ENCODE results near the gene FAM193A.
"Not testable (repeated sequence)": the region's sequence is repeated elsewhere in the genome, so short reads cannot be mapped to it uniquely, and the experiment has no call there.

Gene FAM193A

GRCh38 chr4:2545321-2546013 is 9.0 kb downstream of the FAM193A start:
- H3K4me3 ChIP-seq (ENCODE audit: control insufficient read depth, low read depth, low read length) = no peak overlapping the region
- DNase-seq (ENCODE audit: low read depth) = peak; percentile 37
- TF ChIP-seq, protein P1, sequence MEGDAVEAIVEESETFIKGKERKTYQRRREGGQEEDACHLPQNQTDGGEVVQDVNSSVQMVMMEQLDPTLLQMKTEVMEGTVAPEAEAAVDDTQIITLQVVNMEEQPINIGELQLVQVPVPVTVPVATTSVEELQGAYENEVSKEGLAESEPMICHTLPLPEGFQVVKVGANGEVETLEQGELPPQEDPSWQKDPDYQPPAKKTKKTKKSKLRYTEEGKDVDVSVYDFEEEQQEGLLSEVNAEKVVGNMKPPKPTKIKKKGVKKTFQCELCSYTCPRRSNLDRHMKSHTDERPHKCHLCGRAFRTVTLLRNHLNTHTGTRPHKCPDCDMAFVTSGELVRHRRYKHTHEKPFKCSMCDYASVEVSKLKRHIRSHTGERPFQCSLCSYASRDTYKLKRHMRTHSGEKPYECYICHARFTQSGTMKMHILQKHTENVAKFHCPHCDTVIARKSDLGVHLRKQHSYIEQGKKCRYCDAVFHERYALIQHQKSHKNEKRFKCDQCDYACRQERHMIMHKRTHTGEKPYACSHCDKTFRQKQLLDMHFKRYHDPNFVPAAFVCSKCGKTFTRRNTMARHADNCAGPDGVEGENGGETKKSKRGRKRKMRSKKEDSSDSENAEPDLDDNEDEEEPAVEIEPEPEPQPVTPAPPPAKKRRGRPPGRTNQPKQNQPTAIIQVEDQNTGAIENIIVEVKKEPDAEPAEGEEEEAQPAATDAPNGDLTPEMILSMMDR (conservative IDR thresholded peaks at IDR 0.05; ENCODE audit: control insufficient read depth, insufficient read depth, low read depth, low read length) = no peak

DNA sequence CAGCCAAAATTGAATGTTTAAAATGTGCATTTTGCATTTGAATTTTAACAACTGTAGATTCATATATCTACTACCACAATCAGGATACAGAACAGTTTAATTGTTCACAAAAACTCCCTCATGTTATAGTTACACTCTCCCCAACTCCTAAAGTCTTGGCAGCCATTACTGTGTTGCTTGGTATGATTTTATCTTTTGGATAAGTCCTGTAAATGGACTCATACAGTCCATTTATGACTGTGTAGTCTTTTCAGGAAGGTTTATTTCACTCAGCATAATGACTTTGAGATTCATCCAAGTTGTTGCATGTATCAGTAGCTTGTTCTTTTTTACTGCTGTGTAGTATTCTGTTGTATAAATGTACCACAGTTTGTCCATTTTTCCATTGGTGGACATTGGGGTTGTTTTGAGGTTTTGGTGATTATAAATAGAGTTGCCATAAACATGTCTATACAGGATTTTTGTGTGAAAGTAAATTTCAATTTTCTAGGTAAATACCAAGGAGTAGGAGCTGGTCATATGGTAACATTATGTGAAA is 9.9 kb downstream of the FAM193A start:
- no peak for DNase-seq (ENCODE audit: low read depth)
- TF ChIP-seq, protein P1 (conservative IDR thresholded peaks at IDR 0.05; ENCODE audit: control insufficient read depth, insufficient read depth, low read depth, low read length) = no peak

GRCh38 chr4:2546961-2547691 is 10.7 kb downstream of the FAM193A start:
- DNase-seq (ENCODE audit: low read depth); H3K4me3 ChIP-seq (ENCODE audit: control insufficient read depth, low read depth, low read length): not testable (repeated sequence)

More for the DNA sequence above, 9.9 kb downstream of the FAM193A start:
- H3K4me3 ChIP-seq (ENCODE audit: control insufficient read depth, low read depth, low read length) = no peak overlapping the region

- no peak for DNase-seq (ENCODE audit: low read depth)
- TF ChIP-seq, protein P1 (conservative IDR thresholded peaks at IDR 0.05; ENCODE audit: control insufficient read depth, insufficient read depth, low read depth, low read length) = no peak
- no peak overlapping the region for H3K4me3 ChIP-seq (ENCODE audit: control insufficient read depth, low read depth, low read length)
These were observed 14.7 kb downstream of the FAM193A start for GRCh38 chr4:2551118-2551517.

DNA sequence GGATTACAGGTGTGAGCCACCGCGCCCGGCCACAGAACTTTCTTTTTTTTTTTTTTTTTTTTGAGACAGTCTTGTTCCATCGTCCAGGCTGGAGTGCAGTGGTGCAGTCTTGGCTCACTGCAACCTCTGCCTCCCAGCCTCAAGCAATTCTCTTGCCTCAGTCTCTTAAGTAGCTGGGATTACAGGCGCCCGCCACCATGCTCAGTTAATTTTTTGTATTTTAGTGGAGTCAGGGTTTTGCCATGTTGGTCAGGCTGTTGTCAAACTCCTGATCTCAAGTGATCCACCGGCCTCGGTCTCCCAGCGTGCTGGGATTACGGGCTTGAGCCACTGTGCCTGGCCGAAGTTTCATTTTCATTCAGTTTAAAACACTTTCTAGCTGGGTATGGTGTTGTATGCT is 16.4 kb downstream of the FAM193A start:
- DNase-seq (ENCODE audit: low read depth) = no peak
- TF ChIP-seq, protein P1 (conservative IDR thresholded peaks at IDR 0.05; ENCODE audit: control insufficient read depth, insufficient read depth, low read depth, low read length) = no peak
- H3K4me3 ChIP-seq (ENCODE audit: control insufficient read depth, low read depth, low read length) = no peak overlapping the region

DNA sequence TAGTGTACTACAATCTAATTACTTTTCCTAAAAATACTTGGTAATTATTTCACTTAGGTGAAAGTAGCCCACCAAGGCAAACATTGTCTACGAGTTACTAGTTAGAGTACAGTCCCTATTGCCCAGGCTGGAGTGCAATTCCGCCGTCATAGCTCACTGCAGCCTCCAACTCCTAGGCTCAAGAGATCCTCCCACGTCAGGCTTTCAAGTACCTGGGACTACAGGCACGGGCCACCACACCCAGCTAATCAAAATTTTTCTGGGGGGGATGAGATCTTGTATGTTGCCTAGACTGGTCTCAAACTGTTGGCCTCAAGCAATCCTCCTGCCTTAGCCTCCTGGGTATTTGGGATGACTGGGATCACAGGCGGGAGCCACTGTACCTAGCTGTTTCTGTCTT is 21.9 kb downstream of the FAM193A start:
- no peak overlapping the region for H3K4me3 ChIP-seq (ENCODE audit: control insufficient read depth, low read depth, low read length)
- TF ChIP-seq, protein P1 (conservative IDR thresholded peaks at IDR 0.05; ENCODE audit: control insufficient read depth, insufficient read depth, low read depth, low read length) = no peak
- no peak for DNase-seq (ENCODE audit: low read depth)

- H3K4me3 ChIP-seq (ENCODE audit: control insufficient read depth, low read depth, low read length) = no peak overlapping the region
- TF ChIP-seq, protein P1 (conservative IDR thresholded peaks at IDR 0.05; ENCODE audit: control insufficient read depth, insufficient read depth, low read depth, low read length) = no peak
- no peak for DNase-seq (ENCODE audit: low read depth)
These were observed 23.7 kb downstream of the FAM193A start for GRCh38 chr4:2560167-2560566.

All from fibroblast of mammary gland (primary cell).